MV-4-11 (cell line): ENCODE results near the gene KRTAP17-1.
"Not testable (repeated sequence)": the region's sequence is repeated elsewhere in the genome, so short reads cannot be mapped to it uniquely, and the experiment has no call there.

ENCODE experiments used
- DNase-seq: peaks from one replicate; lab custom pipeline; 2025; lab: John Stamatoyannopoulos, UW

The KRTAP17-1 gene

DNA sequence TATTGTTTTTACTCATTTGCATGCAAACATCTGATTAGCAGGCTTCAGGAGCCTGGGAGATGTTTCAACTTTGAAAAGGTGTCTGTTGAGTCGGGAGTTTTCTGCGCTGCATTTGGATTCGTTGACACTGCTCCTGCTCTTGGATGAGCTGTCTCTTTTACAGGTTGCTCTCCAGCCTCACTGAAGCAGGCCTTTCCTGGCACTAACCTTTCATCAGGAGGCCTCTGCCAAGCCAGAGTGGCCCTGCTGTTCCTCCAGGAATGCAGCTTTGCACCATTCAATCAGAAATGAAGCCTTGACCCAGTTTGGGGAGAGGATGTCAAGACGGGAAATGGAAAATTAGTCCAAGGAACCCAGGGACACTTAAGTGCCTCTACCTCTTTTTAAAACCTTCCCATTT is 12.5 kb downstream of the KRTAP17-1 start:
- no peak for DNase-seq

DNA sequence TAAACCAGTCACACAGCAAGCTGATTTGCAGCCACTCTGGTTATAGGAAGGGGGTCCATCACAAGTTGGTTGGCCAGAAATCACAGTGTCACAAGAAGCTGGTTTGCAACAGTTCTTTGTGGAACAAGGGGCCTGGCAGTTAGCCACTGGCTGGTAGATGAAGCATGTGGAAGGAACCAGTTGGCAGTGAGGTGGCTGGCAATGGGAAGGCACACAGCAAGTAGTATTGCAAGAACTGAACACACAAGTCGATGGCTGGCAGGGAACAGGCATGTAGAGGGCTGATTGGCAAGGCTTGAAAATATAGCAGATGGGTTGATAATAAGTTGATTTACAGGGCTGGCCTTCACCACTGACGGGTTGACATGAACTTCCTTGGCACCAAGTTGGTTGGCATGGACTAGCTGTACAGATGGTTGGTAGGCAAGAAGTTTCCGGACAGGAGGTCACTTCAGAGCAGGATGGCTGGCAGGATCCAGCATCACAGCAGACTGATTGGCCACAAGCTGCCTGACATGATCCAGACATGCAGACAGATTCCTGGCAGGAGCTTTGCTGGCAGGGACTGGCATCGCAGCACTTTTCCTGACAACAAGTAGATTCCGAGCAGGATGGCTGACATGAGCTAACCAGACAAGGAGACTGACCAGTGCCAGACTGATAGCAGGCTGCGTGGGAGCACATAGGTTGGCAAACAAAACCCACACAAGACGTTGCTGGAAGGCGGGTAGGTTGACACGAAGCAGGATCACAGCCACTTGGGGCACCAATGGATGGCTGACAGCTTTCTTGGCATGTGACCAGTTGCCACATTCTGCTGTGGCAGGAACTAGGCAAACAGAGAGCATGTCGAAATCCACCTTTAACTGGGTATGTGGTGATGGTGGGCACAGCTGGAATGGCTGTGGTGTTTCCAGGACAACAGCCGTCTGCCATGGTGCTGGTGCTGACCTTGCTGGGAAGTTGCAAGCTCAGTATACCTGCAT is 13.3 kb downstream of the KRTAP17-1 start, which contains the start of gene KRTAP29-1:
KRTAP29-1 (minus strand) TSS at position 936 of the 986 bp plus-strand sequence; CDS start at position 936, 0 bp downstream.
- peak; percentile 68 for DNase-seq

DNA sequence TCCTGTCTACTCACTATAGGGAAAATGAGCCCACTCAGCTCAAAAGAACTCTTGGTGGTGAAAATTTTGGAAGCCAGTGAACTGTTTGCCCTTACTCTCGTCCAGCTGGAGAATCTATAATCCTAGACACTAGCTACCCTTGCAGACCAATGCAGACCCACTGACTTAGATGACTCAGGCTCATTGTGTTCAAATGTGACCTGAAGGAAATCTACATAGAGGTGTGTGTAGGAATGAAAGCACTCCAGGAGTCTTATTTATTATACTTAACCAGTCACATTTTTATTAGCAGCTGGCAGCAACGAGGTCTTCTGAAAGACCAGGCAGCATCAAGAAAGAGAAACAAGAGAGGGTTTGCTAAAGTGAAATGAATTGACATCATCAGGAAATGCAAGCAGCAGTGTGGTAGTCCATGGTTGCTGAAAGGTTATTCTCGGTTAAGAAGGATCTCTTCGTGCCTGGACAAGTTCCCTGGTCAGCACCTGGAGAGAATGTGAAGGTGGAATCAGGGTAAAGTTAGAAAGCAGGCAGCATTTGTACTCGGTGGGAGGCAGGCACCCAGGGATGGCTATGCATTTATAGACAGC is 14.2 kb downstream of the KRTAP17-1 start:
- DNase-seq, result no peak

DNA sequence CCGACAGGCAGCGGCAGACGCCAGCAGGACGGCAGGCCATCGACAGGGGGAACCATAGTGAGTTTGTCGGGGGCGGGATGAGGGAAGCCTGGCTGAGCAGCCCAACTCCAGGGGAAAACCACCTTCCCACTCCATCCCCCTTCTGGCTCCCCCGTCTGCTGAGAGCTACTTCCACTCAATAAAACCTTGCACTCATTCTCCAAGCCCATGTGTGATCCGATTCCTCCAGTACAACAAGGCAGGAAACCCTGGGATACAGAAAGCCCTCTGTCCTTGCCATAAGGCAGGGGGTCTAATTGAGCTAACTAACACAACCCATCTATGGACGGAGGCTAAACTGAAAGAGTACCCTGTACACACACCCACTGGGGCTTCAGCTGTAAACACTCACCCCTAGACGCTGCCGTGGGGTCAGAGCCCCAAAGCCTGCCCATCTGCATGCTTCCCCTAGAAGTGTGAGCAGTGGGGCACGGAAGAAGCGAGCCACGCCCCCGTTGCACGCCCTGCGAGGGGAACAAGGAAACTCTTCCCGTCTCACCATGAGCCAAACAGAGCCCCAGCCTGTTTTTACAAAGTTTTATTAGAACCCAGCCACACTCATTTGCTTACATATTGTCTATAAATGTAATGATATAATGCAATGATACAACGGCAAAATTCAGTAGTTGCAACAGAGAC is 16.9 kb downstream of the KRTAP17-1 start:
- DNase-seq, result no peak

DNA sequence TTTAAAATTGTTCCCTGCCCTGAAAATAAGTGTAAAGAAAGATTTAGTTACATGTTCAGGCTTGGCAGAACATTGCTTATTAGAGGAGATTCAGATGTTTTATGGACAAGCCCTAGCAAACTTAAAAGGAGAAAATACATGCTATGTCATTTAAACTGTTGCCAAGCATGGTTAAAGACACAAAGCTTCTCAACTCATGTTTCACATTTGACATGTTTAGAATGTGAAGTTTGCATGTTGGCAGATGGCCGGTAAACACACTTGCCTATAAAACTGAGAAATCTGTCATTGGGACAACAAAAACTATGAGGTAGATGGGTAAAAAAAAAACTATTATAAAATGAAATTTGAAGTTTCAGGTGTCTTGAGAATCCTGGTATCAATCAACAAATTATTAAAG is 18.7 kb downstream of the KRTAP17-1 start:
- no peak for DNase-seq

DNA sequence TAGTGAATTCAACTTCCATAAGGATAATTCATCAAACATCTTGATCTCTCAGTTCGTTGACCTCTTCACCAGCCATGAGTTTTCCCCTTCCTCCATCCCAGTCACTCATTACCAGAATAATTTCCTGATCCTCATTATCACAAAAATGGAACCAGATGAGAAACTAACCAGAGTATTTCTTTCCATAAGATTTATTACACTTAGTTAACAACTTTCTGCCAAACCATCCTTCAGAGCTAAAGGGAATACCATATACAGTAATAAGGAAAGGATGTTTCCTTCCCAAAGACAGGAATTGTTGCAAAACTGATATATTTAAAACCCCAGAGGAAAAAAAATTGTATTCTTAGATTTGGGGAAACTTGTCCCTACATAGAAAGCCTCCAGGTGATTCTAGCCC is 21.5 kb downstream of the KRTAP17-1 start:
- DNase-seq, result no peak

DNA sequence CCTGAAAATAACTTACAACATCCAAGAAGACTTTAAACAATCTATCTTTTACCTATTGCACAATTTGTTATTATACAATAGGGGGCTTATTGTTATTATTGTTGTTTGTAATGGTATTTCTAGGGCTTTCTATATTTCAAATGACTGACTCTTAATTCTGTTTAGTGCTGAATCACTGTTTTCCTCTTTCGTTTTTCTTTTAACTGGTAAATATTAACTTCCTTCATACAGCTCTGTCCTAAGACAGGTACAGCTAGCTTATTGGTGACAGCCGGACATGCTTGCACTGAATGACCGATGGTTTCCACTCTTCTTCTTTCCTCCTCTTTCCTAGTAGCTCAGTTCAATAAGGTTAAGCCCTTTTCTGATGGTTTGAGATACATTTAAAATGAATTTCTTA is 28.5 kb downstream of the KRTAP17-1 start:
- DNase-seq, result no peak

DNA sequence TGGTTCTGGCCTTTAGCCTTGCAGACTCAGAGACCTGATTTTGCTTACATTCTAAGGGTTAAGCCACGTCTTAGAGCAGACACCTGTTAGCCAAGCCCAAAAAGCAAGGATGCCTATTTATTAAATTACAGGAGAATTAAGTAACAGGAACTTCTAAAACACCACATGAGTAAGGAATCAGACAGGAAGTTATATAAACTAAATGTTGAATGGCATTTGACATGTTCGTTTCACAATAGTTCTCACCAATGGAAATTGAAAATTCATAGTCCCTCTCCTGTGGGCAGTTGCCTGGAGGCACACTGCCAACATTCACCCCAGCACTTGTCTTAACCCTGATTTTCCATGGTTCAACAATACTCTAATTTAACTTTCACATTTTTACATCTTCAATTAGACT is 31.0 kb downstream of the KRTAP17-1 start:
- DNase-seq, result peak; percentile 2

DNA sequence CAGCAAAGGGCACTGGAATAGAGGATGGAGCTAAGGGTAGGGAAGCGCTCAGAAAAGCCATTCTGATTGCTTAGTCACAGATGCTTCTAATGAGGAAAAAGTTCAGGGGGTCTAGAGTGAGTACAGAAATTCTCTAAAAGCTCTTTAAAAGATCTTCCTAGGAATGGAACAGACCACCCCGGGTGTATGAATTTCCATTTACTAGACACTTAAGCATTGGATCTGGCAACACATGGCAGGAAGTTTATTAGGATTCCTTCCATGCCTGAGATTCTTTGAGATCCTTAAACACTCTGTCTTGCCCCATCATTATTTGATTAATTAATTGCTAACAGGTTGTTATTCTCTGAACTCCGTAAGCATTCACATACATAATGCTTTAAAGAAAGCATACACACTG is 31.5 kb downstream of the KRTAP17-1 start:
- no peak for DNase-seq

DNA sequence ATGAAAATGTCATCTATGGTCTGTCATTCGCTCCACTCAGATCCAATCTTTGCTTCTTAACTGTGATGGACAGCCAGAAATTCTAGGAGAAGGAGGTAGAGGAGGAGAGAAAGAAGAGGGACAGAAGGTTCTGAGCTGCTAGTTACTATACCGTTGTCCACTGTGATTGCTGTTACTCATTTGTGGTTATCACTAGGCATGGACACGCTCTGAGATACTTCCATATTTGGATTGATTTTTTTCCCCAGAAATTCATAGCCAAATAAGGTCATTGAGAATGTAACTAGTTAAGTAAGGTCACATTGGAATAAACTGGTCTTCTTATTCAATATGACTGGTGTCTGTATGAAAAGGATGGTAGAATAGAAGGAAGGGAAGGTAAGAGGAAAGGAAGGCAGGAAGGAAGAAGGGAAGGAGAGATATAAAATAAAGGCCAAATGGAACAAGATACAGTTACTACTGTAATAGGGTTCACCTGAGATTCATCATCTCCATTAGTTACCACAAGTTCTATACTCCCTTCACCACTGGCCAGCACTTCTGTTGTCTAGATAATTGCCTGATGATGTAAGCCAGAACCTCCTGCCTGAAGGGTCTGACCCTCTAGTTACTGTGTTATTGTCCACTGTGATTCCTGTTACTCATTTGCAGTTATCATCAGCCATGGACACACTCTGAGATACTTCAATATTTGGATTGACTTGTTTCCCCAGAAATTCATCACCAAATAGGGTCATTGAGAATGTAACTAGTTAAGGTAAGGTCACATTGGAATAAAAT is 37.1 kb downstream of the KRTAP17-1 start:
- DNase-seq, result no peak

DNA sequence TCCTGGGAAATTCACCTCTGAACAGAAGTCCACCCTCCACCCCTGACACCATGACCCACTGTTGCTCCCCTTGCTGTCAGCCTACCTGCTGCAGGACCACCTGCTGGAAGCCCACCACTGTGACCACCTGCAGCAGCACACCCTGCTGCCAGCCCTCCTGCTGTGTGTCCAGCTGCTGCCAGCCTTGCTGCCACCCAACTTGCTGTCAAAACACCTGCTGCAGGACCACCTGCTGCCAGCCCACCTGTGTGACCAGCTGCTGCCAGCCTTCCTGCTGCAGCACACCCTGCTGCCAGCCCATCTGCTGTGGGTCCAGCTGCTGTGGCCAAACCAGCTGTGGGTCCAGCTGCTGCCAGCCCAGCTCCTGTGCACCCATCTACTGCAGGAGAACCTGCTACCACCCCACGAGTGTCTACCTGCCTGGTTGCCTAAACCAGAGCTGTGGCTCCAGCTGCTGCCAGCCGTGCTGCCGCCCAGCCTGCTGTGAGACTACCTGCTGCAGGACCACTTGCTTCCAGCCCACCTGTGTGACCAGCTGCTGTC is 39.8 kb downstream of the KRTAP17-1 start, which contains the start of gene KRTAP9-7:
KRTAP9-7 (plus strand) TSS at position 51 of the 543 bp plus-strand sequence; CDS start at position 51, 0 bp downstream.
- not testable (repeated sequence) for DNase-seq

DNA sequence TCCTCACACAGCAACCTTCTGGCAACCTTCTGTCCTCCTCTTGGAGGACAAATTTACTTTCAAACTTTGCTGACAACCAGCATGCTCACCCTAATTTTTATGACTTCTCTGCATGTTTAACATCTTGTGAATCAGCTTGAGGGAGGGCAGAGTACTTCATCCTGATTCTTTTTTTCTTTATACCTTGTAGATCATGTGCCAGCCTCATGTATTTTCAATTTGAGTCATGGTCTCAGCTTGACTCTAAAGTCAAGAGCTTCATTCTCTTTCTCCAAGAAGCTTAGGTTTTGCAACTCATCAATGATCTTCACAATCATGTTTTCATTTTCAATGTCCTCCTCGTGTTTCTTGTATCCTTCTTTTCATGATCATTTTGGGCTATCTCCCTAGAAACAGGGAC is 43.7 kb downstream of the KRTAP17-1 start:
- no peak for DNase-seq

DNA sequence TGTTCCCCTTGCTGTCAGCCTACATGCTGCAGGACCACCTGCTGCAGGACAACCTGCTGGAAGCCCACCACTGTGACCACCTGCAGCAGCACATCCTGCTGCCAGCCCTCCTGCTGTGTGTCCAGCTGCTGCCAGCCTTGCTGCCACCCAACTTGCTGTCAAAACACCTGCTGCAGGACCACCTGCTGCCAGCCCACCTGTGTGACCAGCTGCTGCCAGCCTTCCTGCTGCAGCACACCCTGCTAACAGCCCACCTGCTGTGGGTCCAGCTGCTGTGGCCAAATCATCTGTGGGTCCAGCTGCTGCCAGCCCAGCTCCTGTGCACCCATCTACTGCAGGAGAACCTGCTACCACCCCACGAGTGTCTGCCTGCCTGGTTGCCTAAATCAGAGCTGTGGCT is 44.2 kb downstream of the KRTAP17-1 start:
- not testable (repeated sequence) for DNase-seq

DNA sequence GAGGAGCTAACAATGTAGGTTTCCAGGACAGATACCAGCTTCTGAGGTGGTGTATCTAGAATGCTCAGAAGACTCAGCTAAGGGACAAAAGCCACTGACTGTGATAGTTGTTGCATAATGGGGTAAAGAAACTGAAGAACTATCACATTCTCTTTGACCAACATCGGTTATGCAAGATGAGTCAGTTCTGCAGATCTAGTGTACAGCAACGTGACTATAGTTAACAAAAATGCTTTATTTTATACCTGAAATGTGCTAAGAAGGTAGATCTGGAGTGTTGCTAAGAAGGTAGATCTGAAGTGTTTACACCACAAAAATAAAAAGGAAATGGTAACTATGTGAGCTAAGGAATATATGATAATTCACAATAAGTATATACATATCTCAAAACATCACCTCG is 47.8 kb downstream of the KRTAP17-1 start:
- DNase-seq, result peak; percentile 52

DNA sequence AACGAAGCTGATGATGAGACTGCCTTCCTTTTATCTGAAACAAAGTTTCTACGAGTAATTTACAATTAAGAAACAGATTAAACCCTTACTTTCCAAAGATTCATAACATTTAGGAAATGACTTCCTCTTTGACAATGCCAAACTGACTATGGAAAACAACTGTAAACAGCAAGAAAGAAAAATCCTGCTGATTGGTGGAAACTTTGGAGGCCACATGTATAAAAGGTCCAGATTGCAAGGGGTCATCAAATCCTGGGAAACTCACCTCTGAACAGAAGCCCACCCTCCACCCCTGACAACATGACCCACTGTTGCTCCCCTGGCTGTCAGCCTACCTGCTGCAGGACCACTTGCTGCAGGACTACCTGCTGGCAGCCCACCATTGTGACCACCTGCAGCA is 50.4 kb downstream of the KRTAP17-1 start, which contains the start of gene KRTAP9-6:
KRTAP9-6 (plus strand) TSS at position 301 of the 400 bp plus-strand sequence; CDS start at position 301, 0 bp downstream.
- DNase-seq, result no peak
